GM23338 (cell line): ENCODE results near the gene WDR13. TPM values are rescaled to one million over a fixed set of nuclear protein-coding genes. Genes with fewer than 3 reads are reported as not detected.

Source experiments
- ATAC-seq: fragments of 200-7000 bp; cut with Tn5 transposase; 3 replicates; pipeline ENCODE4 v1.9.1; 2020
- DNase-seq: peaks from one replicate; pipeline ENCODE4 v3.0.0-alpha.2; 2015; ENCODE audit warnings: low spot score
- H2AFZ ChIP-seq: fragments of 200-600 bp; sonication (generic); 2 replicates; pipeline ENCODE4 v1.8.0; 2016; ENCODE audit warnings: antibody characterized with exemption, mild to moderate bottlenecking, moderate library complexity
- H3F3A ChIP-seq: fragments of 200-600 bp; sonication (generic); replicated peaks from 2 replicates; pipeline ENCODE4 v1.8.0; 2017; ENCODE audit warnings: antibody characterized with exemption, mixed run types, low read depth
- H3K27ac ChIP-seq: fragments of 200-600 bp; sonication (generic); 2 replicates; pipeline ENCODE4 v1.6.1; 2016; ENCODE audit warnings: low read depth
- H3K27me3 ChIP-seq: fragments of 200-600 bp; sonication (generic); 2 replicates; pipeline ENCODE4 v1.8.0; 2016; ENCODE audit warnings: mild to moderate bottlenecking, mixed run types, moderate library complexity; ENCODE audit not compliant: insufficient read depth
- H3K36me3 ChIP-seq: fragments of 200-600 bp; sonication (generic); 2 replicates; pipeline ENCODE4 v1.8.0; 2016; ENCODE audit warnings: mild to moderate bottlenecking; ENCODE audit not compliant: insufficient read depth
- H3K4me1 ChIP-seq: fragments of 200-600 bp; sonication (generic); 2 replicates; pipeline ENCODE4 v1.8.0; 2016; ENCODE audit warnings: mild to moderate bottlenecking, moderate library complexity; ENCODE audit not compliant: insufficient read depth
- H3K4me2 ChIP-seq: fragments of 200-600 bp; sonication (generic); 2 replicates; pipeline ENCODE4 v1.7.1; 2017; ENCODE audit warnings: mixed run types
- H3K4me3 ChIP-seq: fragments of 200-600 bp; sonication (generic); 2 replicates; pipeline ENCODE4 v1.6.1; 2016; ENCODE audit warnings: mixed run types
- H3K79me2 ChIP-seq: fragments of 200-600 bp; sonication (generic); replicated peaks from 2 replicates; pipeline ENCODE4 v1.8.0; 2017; ENCODE audit warnings: mild to moderate bottlenecking; ENCODE audit not compliant: insufficient read depth
- H3K9me2 ChIP-seq: fragments of 200-600 bp; sonication (generic); 2 replicates; pipeline ENCODE4 v1.8.0; 2017; ENCODE audit not compliant: insufficient read depth
- H4K20me1 ChIP-seq: fragments of 200-600 bp; sonication (generic); replicated peaks from 2 replicates; pipeline ENCODE4 v1.8.0; 2017; ENCODE audit warnings: mild to moderate bottlenecking; ENCODE audit not compliant: insufficient read depth
- H3K27ac Mint-ChIP-seq: 2 replicates; pipeline ENCODE4 v1.8.0; 2020; ENCODE audit warnings: inconsistent platforms, mild to moderate bottlenecking, moderate library complexity, mixed read lengths
- H3K27me3 Mint-ChIP-seq: 3 replicates; pipeline ENCODE4 v1.8.0; 2022; ENCODE audit warnings: low read depth, mild to moderate bottlenecking, moderate library complexity, mixed read lengths, inconsistent platforms; ENCODE audit not compliant: insufficient read depth, poor library complexity
- H3K36me3 Mint-ChIP-seq: 3 replicates; pipeline ENCODE4 v1.8.0; 2021; ENCODE audit warnings: low read depth, mild to moderate bottlenecking, inconsistent platforms, moderate library complexity, mixed read lengths
- H3K4me1 Mint-ChIP-seq: 3 replicates; pipeline ENCODE4 v1.8.0; 2020; ENCODE audit warnings: mild to moderate bottlenecking, inconsistent platforms, mixed read lengths
- H3K4me3 Mint-ChIP-seq: 3 replicates; pipeline ENCODE4 v1.8.0; 2021; ENCODE audit warnings: moderate library complexity, mild to moderate bottlenecking, inconsistent platforms, mixed read lengths
- H3K9me3 Mint-ChIP-seq: 3 replicates; pipeline ENCODE4 v1.8.0; 2020; ENCODE audit warnings: moderate library complexity, mild to moderate bottlenecking, inconsistent platforms, mixed read lengths
- CREB1 ChIP-seq: fragments of 250-450 bp; sonication (Bioruptor Pico); IDR thresholded peaks from 2 replicates; pipeline ENCODE4 v1.5.0; 2020; ENCODE audit warnings: low read depth, mild to moderate bottlenecking, moderate library complexity
- EZH2 ChIP-seq: fragments of 200-600 bp; sonication (generic); IDR thresholded peaks from one replicate; pipeline ENCODE4 v1.8.0; 2017; ENCODE audit warnings: antibody characterized with exemption, mild to moderate bottlenecking, low read depth; ENCODE audit not compliant: unreplicated experiment
- EZH2phosphoT487 ChIP-seq: fragments of 200-600 bp; sonication (generic); IDR thresholded peaks from one replicate; pipeline ENCODE4 v1.8.1; 2018; ENCODE audit warnings: antibody characterized with exemption; ENCODE audit not compliant: unreplicated experiment
- JUNB ChIP-seq: IDR thresholded peaks from one replicate; pipeline ENCODE4 v1.6.1; 2016; ENCODE audit warnings: antibody characterized with exemption; ENCODE audit not compliant: unreplicated experiment
- NANOG ChIP-seq: IDR thresholded peaks from 2 replicates; pipeline ENCODE4 v1.6.1; 2016; ENCODE audit warnings: antibody characterized with exemption, borderline replicate concordance
- POLR2AphosphoS5 ChIP-seq: IDR thresholded peaks from 2 replicates; pipeline ENCODE4 v1.6.1; 2016; ENCODE audit warnings: antibody characterized with exemption, low read depth
- REST ChIP-seq: IDR thresholded peaks from one replicate; pipeline ENCODE4 v1.6.1; 2018; ENCODE audit warnings: antibody characterized with exemption; ENCODE audit not compliant: unreplicated experiment
- STAT1 ChIP-seq: IDR thresholded peaks from one replicate; pipeline ENCODE4 v1.6.1; 2016; ENCODE audit warnings: antibody characterized with exemption; ENCODE audit not compliant: unreplicated experiment
- ZNF114 ChIP-seq: fragments of 250-450 bp; sonication (Bioruptor Pico); IDR thresholded peaks from 2 replicates; pipeline ENCODE4 v1.5.0; 2020; ENCODE audit warnings: mild to moderate bottlenecking, moderate library complexity
- ZNF331 ChIP-seq: fragments of 250-450 bp; sonication (Bioruptor Pico); IDR thresholded peaks from 2 replicates; pipeline ENCODE4 v1.5.0; 2020; ENCODE audit warnings: low read depth, mild to moderate bottlenecking, moderate library complexity
- polyA plus RNA-seq: library from polyadenylated mRNA; unstranded; fragments of >200 nt; fragmentation: Nextera tagmentation; extraction: Ambion mirVana; gene quantifications from 2 replicates; pipeline ENCODE4 v1.2.1, GENCODE V29; 2016
- total RNA-seq: library from RNA; depleted of rRNA; stranded (reverse); fragments of >200 nt; shearing (Covaris generic); gene quantifications from 2 replicates; pipeline ENCODE4 v1.2.3, GENCODE V29; 2014
- TF ChIP-seq, protein P1 (sequence below): IDR thresholded peaks from 2 replicates; pipeline ENCODE4 v1.6.1; 2016; ENCODE audit warnings: antibody characterized with exemption
- TF ChIP-seq, protein P2 (sequence below): fragments of 250-450 bp; sonication (Bioruptor Pico); IDR thresholded peaks from 2 replicates; pipeline ENCODE4 v1.5.0; 2020; ENCODE audit warnings: mild to moderate bottlenecking, moderate library complexity
- TF ChIP-seq, protein P3 (sequence below), 2 experiments: fragments of 200-600 bp in 1 of 2; sonication (generic) in 1 of 2; conservative IDR thresholded peaks; 2 replicates each; pipeline versions ENCODE4 v1.5.1 to v1.6.1; 2016 to 2017; ENCODE audit warnings: antibody characterized with exemption in 2 of 2, low read depth in 2 of 2, mild to moderate bottlenecking in 2 of 2, moderate library complexity in 1 of 2

The WDR13 gene
- total and polyA plus RNA-seq, 2 experiments from 2014 or later = 24.2 to 24.9 TPM

- ATAC-seq (no peak), DNase-seq (no peak)
- Histone ChIP-seq H3K9me2 (no peaks in the 10 kb centered on the region), H3K4me2 (no peak overlapping the region), H3K79me2 (no peaks in the 10 kb centered on the region), H3K4me3 (no peak overlapping the region), H3K27ac (no peak overlapping the region), H3K4me1 (no peaks in the 10 kb centered on the region), H4K20me1 (no peaks in the 10 kb centered on the region), H2AFZ (no peak overlapping the region), H3K36me3 (no peaks in the 10 kb centered on the region), H3F3A (no peaks in the 10 kb centered on the region), H3K27me3 (no peaks in the 10 kb centered on the region)
- peaks cover 3% of the 10 kb centered on the region for H3K27me3 Mint-ChIP-seq
- H3K27ac Mint-ChIP-seq = no peak overlapping the region
- no peak overlapping the region for H3K4me3 Mint-ChIP-seq
- no peaks in the 10 kb centered on the region; the same call in 2 of the 3 replicates for H3K36me3 Mint-ChIP-seq
- TF ChIP-seq POLR2AphosphoS5 = no peak
- TF ChIP-seq EZH2phosphoT487 = no peak
- TF ChIP-seq, protein P1, sequence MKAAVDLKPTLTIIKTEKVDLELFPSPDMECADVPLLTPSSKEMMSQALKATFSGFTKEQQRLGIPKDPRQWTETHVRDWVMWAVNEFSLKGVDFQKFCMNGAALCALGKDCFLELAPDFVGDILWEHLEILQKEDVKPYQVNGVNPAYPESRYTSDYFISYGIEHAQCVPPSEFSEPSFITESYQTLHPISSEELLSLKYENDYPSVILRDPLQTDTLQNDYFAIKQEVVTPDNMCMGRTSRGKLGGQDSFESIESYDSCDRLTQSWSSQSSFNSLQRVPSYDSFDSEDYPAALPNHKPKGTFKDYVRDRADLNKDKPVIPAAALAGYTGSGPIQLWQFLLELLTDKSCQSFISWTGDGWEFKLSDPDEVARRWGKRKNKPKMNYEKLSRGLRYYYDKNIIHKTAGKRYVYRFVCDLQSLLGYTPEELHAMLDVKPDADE = no peak
- no peak for TF ChIP-seq JUNB
- no peak for TF ChIP-seq NANOG
- no peak for TF ChIP-seq STAT1
- TF ChIP-seq REST = no peak
- no peak for TF ChIP-seq ZNF331
- TF ChIP-seq, protein P2, sequence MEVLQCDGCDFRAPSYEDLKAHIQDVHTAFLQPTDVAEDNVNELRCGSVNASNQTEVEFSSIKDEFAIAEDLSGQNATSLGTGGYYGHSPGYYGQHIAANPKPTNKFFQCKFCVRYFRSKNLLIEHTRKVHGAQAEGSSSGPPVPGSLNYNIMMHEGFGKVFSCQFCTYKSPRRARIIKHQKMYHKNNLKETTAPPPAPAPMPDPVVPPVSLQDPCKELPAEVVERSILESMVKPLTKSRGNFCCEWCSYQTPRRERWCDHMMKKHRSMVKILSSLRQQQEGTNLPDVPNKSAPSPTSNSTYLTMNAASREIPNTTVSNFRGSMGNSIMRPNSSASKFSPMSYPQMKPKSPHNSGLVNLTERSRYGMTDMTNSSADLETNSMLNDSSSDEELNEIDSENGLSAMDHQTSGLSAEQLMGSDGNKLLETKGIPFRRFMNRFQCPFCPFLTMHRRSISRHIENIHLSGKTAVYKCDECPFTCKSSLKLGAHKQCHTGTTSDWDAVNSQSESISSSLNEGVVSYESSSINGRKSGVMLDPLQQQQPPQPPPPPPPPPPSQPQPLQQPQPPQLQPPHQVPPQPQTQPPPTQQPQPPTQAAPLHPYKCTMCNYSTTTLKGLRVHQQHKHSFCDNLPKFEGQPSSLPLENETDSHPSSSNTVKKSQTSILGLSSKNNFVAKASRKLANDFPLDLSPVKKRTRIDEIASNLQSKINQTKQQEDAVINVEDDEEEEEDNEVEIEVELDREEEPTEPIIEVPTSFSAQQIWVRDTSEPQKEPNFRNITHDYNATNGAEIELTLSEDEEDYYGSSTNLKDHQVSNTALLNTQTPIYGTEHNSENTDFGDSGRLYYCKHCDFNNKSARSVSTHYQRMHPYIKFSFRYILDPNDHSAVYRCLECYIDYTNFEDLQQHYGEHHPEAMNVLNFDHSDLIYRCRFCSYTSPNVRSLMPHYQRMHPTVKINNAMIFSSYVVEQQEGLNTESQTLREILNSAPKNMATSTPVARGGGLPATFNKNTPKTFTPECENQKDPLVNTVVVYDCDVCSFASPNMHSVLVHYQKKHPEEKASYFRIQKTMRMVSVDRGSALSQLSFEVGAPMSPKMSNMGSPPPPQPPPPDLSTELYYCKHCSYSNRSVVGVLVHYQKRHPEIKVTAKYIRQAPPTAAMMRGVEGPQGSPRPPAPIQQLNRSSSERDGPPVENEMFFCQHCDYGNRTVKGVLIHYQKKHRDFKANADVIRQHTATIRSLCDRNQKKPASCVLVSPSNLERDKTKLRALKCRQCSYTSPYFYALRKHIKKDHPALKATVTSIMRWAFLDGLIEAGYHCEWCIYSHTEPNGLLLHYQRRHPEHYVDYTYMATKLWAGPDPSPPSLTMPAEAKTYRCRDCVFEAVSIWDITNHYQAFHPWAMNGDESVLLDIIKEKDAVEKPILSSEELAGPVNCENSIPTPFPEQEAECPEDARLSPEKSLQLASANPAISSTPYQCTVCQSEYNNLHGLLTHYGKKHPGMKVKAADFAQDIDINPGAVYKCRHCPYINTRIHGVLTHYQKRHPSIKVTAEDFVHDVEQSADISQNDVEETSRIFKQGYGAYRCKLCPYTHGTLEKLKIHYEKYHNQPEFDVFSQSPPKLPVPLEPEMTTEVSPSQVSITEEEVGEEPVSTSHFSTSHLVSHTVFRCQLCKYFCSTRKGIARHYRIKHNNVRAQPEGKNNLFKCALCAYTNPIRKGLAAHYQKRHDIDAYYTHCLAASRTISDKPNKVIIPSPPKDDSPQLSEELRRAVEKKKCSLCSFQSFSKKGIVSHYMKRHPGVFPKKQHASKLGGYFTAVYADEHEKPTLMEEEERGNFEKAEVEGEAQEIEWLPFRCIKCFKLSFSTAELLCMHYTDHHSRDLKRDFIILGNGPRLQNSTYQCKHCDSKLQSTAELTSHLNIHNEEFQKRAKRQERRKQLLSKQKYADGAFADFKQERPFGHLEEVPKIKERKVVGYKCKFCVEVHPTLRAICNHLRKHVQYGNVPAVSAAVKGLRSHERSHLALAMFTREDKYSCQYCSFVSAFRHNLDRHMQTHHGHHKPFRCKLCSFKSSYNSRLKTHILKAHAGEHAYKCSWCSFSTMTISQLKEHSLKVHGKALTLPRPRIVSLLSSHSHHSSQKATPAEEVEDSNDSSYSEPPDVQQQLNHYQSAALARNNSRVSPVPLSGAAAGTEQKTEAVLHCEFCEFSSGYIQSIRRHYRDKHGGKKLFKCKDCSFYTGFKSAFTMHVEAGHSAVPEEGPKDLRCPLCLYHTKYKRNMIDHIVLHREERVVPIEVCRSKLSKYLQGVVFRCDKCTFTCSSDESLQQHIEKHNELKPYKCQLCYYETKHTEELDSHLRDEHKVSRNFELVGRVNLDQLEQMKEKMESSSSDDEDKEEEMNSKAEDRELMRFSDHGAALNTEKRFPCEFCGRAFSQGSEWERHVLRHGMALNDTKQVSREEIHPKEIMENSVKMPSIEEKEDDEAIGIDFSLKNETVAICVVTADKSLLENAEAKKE (CRISPR knock-in tag) = no peak
- TF ChIP-seq ZNF114 (CRISPR knock-in tag) = no peak
- no peak for TF ChIP-seq EZH2
- TF ChIP-seq CREB1 (CRISPR knock-in tag) = no peak
- TF ChIP-seq, protein P3, sequence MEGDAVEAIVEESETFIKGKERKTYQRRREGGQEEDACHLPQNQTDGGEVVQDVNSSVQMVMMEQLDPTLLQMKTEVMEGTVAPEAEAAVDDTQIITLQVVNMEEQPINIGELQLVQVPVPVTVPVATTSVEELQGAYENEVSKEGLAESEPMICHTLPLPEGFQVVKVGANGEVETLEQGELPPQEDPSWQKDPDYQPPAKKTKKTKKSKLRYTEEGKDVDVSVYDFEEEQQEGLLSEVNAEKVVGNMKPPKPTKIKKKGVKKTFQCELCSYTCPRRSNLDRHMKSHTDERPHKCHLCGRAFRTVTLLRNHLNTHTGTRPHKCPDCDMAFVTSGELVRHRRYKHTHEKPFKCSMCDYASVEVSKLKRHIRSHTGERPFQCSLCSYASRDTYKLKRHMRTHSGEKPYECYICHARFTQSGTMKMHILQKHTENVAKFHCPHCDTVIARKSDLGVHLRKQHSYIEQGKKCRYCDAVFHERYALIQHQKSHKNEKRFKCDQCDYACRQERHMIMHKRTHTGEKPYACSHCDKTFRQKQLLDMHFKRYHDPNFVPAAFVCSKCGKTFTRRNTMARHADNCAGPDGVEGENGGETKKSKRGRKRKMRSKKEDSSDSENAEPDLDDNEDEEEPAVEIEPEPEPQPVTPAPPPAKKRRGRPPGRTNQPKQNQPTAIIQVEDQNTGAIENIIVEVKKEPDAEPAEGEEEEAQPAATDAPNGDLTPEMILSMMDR (conservative IDR thresholded peaks at IDR 0.05; ENCODE audit: low read depth in 2 of 2) = no peak
- H3K9me3 Mint-ChIP-seq = no peaks in the 10 kb centered on the region
- peaks cover 5% of the 10 kb centered on the region; the same call in 2 of the 3 replicates for H3K4me1 Mint-ChIP-seq
These were observed 7.4 kb downstream of the WDR13 start for GRCh38 chrX:48604701-48605100.
